Activated CD8-positive, alpha-beta memory T cell treated with anti-CD3 and anti-CD28 coated beads, Interleukin-2, amount 10 ng/mL, durations not matched to agents 7 days and 5 days (primary cell): ENCODE measurements around the gene GBP7. TPM values are rescaled to one million over a fixed set of nuclear protein-coding genes. Genes with fewer than 3 reads are reported as not detected.

Experiments
- ATAC-seq: fragments of 150-1000 bp; cut with Tn5 transposase; one replicate; pipeline ENCODE4 v1.10.0; 2021; ENCODE audit warnings: moderate library complexity
- CTCF ChIA-PET: fragments of 350-600 bp; sonication (Branson Sonifier 250); formaldehyde crosslinking; loops from one replicate; lab custom pipeline; 2021; ENCODE audit warnings: antibody characterized with exemption; lab: Charles Lee
- DNase-seq: peaks from one replicate; pipeline ENCODE4 v3.0.0-alpha.2; 2020
- H3K27ac Mint-ChIP-seq: one replicate; pipeline ENCODE4 v1.8.0; 2021; ENCODE audit warnings: mild to moderate bottlenecking, mixed read lengths
- H3K27me3 Mint-ChIP-seq: one replicate; pipeline ENCODE4 v1.8.0; 2021; ENCODE audit warnings: mixed read lengths
- H3K36me3 Mint-ChIP-seq: one replicate; pipeline ENCODE4 v1.8.0; 2021; ENCODE audit warnings: mild to moderate bottlenecking, mixed read lengths
- H3K4me1 Mint-ChIP-seq: one replicate; pipeline ENCODE4 v1.8.0; 2021; ENCODE audit warnings: mixed read lengths
- H3K4me3 Mint-ChIP-seq: one replicate; pipeline ENCODE4 v1.8.0; 2021; ENCODE audit warnings: mild to moderate bottlenecking, moderate library complexity, mixed read lengths
- H3K9me3 Mint-ChIP-seq: one replicate; pipeline ENCODE4 v1.8.0; 2022; ENCODE audit warnings: low read depth, mixed read lengths
- total RNA-seq, 2 experiments: library from RNA; stranded (reverse); gene quantifications; one replicate each; pipeline ENCODE4 v1.2.3, GENCODE V29; 2021

Gene GBP7
- total RNA-seq, 2 experiments from 2014 or later, result 0.18 to 0.28 TPM

GRCh38 chr1:89087241-89087640, 88.6 kb downstream of the GBP7 start:
- CTCF ChIA-PET, result interaction anchor here (1.0 kb wide), 1 partner anchor 277 kb away, joined by 3 read pairs; the partner anchor contains the start of gene GBP6
- no peaks in the 10 kb centered on the region for H3K9me3 Mint-ChIP-seq
- no peaks in the 10 kb centered on the region for H3K27me3 Mint-ChIP-seq
- ATAC-seq, result no peak
- DNase-seq, result no peak
- no peak overlapping the region for H3K4me3 Mint-ChIP-seq
- no peaks in the 10 kb centered on the region for H3K36me3 Mint-ChIP-seq
- H3K27ac Mint-ChIP-seq, result no peak overlapping the region
- peaks cover 7% of the 10 kb centered on the region for H3K4me1 Mint-ChIP-seq

- H3K27ac Mint-ChIP-seq, result no peak overlapping the region
- peak; percentile 64 for ATAC-seq
- H3K4me1 Mint-ChIP-seq, result peaks cover 7% of the 10 kb centered on the region
- CTCF ChIA-PET, result interaction anchor here (0.7 to 2.5 kb wide), 30 partner anchors 13 to 372 kb away, joined by 3 to 16 read pairs (median 4); partner anchors contain the start of genes GBP1, GBP5 and GBP6
- peaks cover 2% of the 10 kb centered on the region for H3K36me3 Mint-ChIP-seq
- no peaks in the 10 kb centered on the region for H3K27me3 Mint-ChIP-seq
- no peak overlapping the region for H3K4me3 Mint-ChIP-seq
- H3K9me3 Mint-ChIP-seq, result no peaks in the 10 kb centered on the region
- peak; percentile 56 for DNase-seq
Measured at GRCh38 chr1:89085781-89086180, 90.0 kb downstream of the GBP7 start.

Other genes with a start within 250 kb of the GBP7 start
- gene KYAT3, start 183.4 kb downstream of the GBP7 start, total RNA-seq, result 10 to 100 TPM; 38.5 to 49.8 TPM
- 10 to 100 TPM; 17.6 to 26.5 TPM for gene RBMXL1, start 183.4 kb downstream of the GBP7 start, total RNA-seq
- 10 to 100 TPM; 32.0 to 38.6 TPM for gene GBP3, start 153.1 kb downstream of the GBP7 start, total RNA-seq
- 100 to 1,000 TPM; 106 to 150 TPM for gene GBP1, start 110.8 kb downstream of the GBP7 start, total RNA-seq
- gene GBP2, start 49.9 kb downstream of the GBP7 start, total RNA-seq, result 100 to 1,000 TPM; 150 to 194 TPM
- gene GBP4, start 22.9 kb upstream of the GBP7 start, total RNA-seq, result 10 to 100 TPM; 69.7 to 78.6 TPM
- gene GBP5, start 96.9 kb upstream of the GBP7 start, total RNA-seq, result 100 to 1,000 TPM; 279 to 362 TPM
- gene GBP6, start 188.1 kb upstream of the GBP7 start, total RNA-seq, result under 1 TPM; 0.19 to 0.82 TPM